COR-L47 (cell line): ENCODE measurements around the gene AKAP1.

Experiments used
- DNase-seq: peaks from one replicate; lab custom pipeline; 2025; lab: John Stamatoyannopoulos, UW

The AKAP1 gene

GRCh38 chr17:57130708-57131461 is 45.8 kb downstream of the AKAP1 start:
- peak; percentile 71 for DNase-seq

GRCh38 chr17:57132663-57133062 is 47.6 kb downstream of the AKAP1 start:
- DNase-seq = no peak

DNA sequence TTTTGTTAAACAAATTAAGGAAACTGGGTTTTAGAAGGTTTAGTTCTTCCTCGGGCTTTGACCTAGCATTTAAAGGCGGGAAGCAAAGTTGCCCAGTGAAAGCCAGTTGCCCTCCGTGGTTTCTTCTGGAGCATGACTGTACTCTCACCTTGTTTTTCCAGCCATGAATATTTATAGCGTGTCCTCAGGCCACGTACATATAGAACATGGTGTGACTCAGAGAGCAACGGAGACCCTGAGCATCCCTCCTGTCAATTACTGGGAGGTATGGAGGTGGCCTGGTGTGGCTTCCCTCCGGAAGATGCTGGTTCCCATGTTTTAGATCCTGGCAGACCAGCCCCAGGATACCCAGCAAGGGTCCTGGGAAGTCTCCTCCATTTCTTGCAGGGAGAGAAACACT is 48.4 kb downstream of the AKAP1 start:
- no peak for DNase-seq

DNA sequence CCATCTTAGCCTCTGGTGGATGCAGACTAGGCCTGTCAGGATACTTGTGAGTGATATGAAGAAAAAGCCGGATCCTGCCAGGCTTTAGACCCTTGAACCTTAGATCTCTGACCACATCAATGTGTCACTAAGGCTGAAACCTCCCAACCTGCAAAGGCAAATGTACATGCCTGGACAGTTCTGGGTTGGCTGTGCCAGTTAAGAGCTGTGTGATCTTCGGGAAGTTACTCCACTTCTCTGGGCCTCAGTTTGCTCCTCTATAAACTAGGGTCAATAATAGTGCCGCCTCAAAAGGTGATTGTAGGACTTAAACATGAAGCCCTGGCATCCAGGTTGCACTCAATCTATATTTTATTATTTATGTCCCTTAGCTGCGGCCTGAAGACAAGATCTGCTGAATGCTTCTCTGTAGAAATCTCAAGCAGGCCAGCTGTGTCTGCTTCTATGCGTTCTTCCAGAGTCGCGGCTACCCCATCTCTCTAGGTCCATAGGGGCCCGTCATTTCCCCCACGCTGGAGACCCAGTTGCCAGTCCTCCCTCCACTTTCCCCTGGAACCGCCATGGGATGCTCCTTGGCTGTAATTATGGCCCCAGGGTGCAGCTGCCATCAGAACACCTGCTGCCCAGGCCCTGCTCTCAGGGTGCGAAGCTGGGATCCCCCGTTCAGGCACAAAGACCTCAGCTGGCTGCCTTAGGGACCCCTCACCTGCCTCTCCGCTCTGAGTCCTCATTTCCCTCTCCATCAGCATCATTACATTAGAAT is 50.2 kb downstream of the AKAP1 start:
- peak; percentile 85 for DNase-seq

GRCh38 chr17:57135789-57136291 is 50.8 kb downstream of the AKAP1 start:
- peak; percentile 85 for DNase-seq

- no peak for DNase-seq
Measured at GRCh38 chr17:57136355-57136754, 51.3 kb downstream of the AKAP1 start.

GRCh38 chr17:57138030-57138911 is 53.2 kb downstream of the AKAP1 start:
- DNase-seq = no peak

GRCh38 chr17:57138956-57139576 is 54.0 kb downstream of the AKAP1 start:
- no peak for DNase-seq

GRCh38 chr17:57140316-57140715 is 55.3 kb downstream of the AKAP1 start:
- no peak for DNase-seq

DNA sequence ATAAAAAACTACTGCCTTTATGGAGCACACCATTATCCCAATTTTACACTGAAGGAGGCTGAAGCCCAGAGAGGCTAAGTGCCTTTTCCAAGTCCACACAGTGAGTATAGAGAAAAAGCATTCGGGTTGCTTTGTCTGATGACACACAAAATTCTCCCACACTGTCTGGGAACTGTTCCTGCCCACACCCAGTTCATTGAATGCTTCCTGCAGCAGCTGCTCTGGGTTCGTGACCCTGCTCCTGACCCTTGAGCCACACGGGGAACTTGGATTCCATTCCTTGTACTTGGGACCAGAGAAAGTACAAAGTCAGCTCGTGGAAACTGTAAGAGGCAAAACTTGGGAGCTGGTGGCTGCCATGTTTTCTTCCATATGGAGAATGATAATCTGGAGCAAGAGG is 57.9 kb downstream of the AKAP1 start:
- no peak for DNase-seq

GRCh38 chr17:57143361-57143760 is 58.3 kb downstream of the AKAP1 start:
- no peak for DNase-seq

DNA sequence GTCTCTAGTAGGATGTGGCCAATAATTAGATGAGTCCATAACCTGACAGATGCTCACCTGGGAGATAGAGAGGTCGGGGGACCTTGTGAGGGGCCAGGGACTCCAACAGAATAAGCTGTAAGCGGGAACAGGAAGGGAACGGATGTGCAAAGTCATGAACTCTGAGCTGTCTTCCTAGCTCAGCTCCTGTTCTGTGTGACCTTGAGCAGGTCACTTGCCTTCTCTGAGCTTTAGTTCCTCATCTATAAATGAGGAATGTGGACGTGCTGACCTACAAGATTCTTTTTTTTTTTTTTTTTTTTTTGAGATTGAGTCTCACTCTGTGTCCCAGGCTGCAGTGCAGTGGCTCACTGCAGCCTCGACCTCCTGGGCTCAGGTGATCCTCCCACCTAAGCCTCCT is 58.9 kb downstream of the AKAP1 start:
- no peak for DNase-seq

GRCh38 chr17:57144567-57144966 is 59.5 kb downstream of the AKAP1 start:
- no peak for DNase-seq

- DNase-seq = no peak
Measured at GRCh38 chr17:57145347-57145746, 60.3 kb downstream of the AKAP1 start.

DNA sequence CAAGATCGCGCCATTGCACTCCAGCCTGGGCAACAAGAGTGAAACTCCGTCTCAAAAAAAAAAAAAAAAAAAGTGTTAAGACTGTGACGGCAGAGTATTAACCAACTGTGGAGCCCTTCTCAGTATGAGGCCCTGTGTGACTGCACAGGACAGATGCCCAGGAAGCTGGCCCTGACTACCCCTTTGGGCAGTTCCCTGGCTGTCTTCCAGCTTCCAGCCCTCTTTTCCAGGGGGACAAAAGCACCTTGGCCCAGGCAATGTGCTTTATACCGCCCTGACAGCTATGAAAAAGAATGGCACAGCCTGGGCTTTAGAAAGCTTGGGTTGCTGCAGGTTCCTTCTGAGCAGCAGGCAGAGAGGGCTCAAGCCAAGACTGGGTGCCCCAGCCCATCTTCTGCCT is 61.2 kb downstream of the AKAP1 start:
- no peak for DNase-seq

DNA sequence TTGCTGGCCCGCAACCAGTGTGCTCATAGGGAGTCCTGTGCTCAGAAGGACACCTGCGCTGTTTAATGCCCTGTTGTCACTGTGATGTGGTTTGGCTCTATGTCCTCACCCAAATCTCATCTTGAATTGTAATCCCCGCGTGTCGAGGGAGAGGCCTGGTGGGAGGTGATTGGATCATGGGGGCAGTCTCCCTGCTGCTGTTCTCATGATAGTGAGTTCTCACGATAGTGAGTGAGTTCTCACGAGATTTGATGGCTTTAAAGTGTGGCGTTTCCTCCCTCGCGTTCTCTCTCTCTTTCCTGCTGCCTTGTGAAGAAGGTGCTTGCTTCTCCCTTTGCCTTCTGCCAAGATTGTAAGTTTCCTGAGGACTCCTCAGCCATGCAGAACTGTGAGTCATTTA is 66.8 kb downstream of the AKAP1 start:
- no peak for DNase-seq

DNA sequence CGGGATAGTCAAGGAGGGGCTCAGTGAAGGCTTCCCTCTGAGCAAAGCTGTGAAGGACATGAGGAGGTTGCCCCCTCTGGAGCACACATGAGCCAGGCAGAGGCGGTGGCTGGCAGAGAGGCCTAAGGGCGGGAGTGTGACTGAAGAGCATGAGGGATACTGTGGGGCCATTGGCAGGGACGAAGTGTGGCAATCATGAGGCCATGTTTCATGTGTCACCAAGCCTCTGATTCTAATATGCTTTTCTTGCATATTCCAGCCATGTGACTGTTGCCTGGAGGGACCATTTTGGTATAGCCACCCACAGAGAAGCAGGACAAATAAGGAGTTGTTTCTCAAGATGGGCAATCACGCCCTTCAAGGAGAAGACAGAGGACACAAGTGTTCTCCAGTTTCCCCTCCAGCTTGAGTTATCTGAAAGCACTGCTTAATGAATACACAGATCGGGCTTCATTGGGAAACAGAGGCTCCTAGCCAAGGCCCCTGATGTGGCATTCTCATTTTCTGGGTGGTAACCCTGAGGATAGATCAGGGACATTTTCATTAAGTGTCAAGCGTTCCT is 68.0 kb downstream of the AKAP1 start:
- DNase-seq = no peak

GRCh38 chr17:57154921-57155320 is 69.9 kb downstream of the AKAP1 start:
- DNase-seq = no peak

- no peak for DNase-seq
Measured at GRCh38 chr17:57158325-57158724, 73.3 kb downstream of the AKAP1 start.

GRCh38 chr17:57158795-57159194 is 73.7 kb downstream of the AKAP1 start:
- no peak for DNase-seq

DNA sequence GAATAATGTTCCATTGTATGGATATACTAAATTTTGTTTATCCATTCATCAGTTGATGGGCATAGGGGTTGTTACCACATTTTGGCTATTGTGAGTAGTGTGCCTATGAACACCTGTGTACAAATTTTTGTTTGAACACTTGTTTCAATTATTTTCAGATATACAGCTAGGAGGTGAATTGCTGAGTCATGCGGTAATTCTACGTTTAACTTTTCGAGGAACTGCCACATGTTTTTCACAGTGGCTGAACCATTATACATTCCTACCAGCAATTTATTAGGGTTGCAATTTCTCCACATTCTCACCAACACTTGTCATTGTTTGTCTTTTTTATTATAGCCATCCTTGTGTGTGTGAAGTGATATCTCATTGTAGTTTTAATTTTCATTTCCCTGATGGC is 75.6 kb downstream of the AKAP1 start:
- DNase-seq = no peak

GRCh38 chr17:57164814-57165213 is 79.8 kb downstream of the AKAP1 start:
- DNase-seq = no peak
